GM13976 (cell line): Measurements from ENCODE around the gene USB1.

Source experiments
- DNase-seq: peaks from one replicate; pipeline ENCODE4 v3.0.0; 2012; ENCODE audit warnings: low spot score
- in situ Hi-C: fragments of 300-500 bp; cut with MboI; formaldehyde crosslinking; loops from one replicate; pipeline ENCODE4 v1.12.0; 2022; ENCODE audit warnings: low sequenced_read_pairs, mixed read lengths, inconsistent platforms; ENCODE audit not compliant: unreplicated experiment
- TF ChIP-seq, protein P1 (sequence below): IDR thresholded peaks from 2 replicates; pipeline ENCODE4 v1.5.1; 2012; ENCODE audit warnings: borderline replicate concordance, mild to moderate bottlenecking; ENCODE audit not compliant: insufficient read depth; ENCODE audit errors: extremely low read depth, missing control alignments, control extremely low read depth

The USB1 gene

GRCh38 chr16:58012481-58012880 lies 11.3 kb downstream of the USB1 start:
- TF ChIP-seq, protein P1, sequence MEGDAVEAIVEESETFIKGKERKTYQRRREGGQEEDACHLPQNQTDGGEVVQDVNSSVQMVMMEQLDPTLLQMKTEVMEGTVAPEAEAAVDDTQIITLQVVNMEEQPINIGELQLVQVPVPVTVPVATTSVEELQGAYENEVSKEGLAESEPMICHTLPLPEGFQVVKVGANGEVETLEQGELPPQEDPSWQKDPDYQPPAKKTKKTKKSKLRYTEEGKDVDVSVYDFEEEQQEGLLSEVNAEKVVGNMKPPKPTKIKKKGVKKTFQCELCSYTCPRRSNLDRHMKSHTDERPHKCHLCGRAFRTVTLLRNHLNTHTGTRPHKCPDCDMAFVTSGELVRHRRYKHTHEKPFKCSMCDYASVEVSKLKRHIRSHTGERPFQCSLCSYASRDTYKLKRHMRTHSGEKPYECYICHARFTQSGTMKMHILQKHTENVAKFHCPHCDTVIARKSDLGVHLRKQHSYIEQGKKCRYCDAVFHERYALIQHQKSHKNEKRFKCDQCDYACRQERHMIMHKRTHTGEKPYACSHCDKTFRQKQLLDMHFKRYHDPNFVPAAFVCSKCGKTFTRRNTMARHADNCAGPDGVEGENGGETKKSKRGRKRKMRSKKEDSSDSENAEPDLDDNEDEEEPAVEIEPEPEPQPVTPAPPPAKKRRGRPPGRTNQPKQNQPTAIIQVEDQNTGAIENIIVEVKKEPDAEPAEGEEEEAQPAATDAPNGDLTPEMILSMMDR = no peak
- in situ Hi-C loops = loop anchor here (10.0 kb wide), 1 partner anchor 112 kb away; the partner anchor contains the start of gene CFAP20
- DNase-seq = no peak

- in situ Hi-C loops = loop anchor here (10.0 kb wide), 1 partner anchor 111 kb away; the partner anchor contains the start of gene CFAP20
- TF ChIP-seq, protein P1 = no peak
- DNase-seq = no peak
Observed at GRCh38 chr16:58013201-58013956, 12.2 kb downstream of the USB1 start.

- DNase-seq = no peak
- in situ Hi-C loops = loop anchor here (10.0 kb wide), 1 partner anchor 108 kb away; the partner anchor contains the start of gene CFAP20
- TF ChIP-seq, protein P1 = no peak
Observed at GRCh38 chr16:58016840-58017446, 15.7 kb downstream of the USB1 start.

DNA sequence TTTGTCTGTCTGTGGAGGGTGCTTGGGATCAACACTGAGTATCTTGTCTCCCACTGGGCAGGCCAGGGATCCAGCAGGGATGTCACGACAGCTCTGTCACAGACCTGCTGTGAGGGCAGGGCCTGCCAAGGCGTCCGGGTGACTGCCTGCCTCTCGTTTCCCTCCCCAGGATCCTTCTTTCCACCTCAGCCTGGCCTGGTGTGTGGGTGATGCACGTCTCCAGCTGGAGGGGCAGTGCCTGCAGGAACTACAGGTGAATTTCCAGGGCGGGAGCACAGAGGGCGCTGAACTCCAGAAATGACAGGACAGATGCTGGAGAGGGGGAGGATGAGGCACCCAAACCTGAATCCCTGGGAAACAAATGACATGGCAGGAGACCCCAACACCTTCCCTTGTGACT lies 17.6 kb downstream of the USB1 start:
- no peak for DNase-seq
- in situ Hi-C loops = loop anchor here (10.0 kb wide), 1 partner anchor 106 kb away; the partner anchor contains the start of gene CFAP20
- TF ChIP-seq, protein P1 = no peak

DNA sequence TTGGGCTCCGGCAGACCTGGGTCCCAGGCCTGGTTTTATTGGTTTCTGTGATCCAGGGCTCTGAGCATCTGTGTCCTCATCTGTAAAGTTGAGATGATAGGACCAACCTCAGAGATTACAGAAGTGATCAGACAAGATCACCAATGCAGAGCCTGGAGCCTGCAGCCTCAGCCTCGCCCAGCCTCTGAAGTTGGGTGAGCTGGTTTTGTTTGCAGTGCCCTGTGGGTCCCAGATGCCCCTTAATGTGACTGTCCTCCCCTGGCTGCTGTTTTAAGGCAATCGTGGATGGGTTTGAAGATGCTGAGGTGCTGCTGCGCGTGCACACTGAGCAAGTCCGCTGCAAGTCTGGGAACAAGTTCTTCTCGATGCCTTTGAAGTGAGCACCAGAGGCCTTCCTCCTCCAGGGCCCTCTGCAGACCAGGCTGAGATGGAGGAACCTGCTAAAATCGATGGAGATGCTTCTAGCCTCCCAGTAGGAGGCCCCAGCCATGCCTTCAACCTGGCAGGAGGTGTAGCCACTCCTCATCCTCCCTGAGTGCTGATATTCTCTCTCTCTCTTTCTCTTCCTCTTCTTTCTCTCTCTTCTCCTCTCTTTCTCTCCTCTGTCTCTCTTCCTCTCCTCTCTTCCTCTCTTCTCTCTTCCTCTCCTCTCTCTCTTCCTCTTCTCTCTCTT lies 18.8 kb downstream of the USB1 start:
- no peak for DNase-seq
- in situ Hi-C loops = loop anchor here (10.0 kb wide), 1 partner anchor 105 kb away; the partner anchor contains the start of gene CFAP20
- TF ChIP-seq, protein P1 = no peak
